Measurements from ENCODE around the gene CYP2D6.
"Not testable (repeated sequence)": the region's sequence is repeated elsewhere in the genome, so short reads cannot be mapped to it uniquely, and the experiment has no call there.

CYP2D6 gene

DNA sequence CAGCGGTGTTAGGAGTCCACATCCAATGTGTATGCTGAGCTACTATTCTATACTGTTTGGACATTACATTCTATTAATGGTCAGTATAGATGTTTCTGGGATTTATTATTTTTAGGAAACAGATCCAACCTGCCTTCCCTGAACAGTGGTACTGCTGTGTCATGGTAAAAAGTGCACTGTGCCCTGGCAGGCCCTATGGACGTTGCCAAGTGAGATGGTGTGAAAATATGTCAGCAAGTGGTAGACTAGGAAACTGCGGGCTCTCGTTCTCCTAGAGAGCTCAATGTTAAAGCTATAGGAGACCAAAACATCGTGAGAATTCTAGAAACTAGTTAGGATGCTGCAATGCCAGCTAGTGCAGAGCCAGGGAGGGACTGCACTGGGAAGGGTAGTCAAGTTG is 26.0 kb upstream of the CYP2D6 start:
- no peak for DNase-seq

DNA sequence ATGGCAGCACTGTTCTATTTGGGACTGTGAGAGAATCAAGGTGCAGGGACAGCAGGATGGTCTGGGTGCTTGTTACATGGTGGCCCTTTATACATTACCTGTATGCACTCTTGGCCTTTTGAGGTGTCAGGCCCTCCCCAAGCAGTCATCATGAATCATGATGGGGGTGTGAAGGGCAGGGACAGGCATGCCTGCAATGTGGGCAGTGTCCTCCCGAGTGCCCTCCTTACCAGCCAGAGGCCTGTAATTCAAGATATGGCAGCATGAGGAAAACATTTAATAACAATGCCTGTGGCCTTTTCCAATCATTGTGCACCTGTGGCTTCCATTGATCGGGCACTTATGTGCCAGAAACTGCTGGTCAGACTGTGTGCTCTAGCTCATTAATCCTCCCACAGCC is 25.5 kb upstream of the CYP2D6 start:
- DNase-seq: no peak

DNA sequence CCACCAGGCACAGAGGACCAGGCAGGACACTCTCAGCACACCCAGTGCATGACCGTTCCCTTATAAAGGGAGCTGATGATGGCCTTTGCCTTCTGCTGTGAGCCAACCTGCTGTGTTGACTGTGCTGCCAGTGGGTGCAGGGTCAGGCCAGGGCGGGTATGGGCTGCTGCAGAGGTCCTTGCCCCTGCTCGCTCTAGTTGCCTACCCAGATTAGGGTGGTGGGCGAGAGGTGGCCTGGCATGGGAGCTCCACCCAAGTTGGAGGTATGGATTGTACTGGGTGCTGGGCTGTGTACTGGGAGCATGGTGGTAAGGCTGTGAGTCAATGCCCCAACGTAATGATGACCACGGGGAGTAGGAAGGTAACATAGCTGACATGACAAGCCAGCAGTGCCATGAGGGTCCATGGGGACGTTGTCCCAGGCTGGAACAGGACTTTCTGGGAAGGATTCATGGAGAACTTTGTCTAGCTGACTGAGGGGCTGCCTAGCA is 24.5 kb upstream of the CYP2D6 start:
- no peak for DNase-seq

DNA sequence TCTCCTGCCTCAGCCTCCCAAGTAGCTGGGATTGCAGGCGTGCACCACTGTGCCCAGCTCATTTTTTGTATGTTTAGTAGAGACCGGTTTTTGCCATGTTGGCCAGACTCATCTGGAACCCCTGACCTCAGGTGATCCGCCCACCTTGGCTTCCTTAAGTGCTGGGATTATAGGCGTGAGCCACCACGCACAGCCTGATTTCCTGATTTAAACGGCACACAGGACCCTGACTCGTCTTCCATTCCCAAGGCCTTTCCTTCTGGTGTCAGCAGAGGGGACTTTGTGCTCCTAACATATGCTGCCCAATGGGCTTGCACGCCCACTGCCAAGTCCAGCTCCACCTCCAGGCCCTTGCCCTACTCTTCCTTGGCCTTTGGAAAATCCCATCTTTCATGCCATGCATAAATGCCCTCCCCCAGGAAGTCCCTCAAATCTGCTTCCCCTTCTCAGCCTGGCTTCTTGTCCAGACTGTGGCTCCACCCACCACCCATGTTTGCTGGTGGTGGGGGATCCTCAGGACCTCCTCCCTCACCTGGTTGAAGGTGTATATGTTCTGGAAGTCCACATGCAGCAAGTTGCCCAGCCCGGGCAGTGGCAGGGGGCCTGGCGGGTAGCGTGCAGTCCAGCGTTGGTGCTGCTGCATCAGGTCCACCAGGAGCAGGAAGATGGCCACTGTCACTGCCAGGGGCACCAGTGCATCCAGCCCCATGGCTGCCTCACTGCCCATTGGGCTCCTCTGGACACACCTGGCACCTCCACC is 23.9 kb upstream of the CYP2D6 start:
- DNase-seq: no peak

DNA sequence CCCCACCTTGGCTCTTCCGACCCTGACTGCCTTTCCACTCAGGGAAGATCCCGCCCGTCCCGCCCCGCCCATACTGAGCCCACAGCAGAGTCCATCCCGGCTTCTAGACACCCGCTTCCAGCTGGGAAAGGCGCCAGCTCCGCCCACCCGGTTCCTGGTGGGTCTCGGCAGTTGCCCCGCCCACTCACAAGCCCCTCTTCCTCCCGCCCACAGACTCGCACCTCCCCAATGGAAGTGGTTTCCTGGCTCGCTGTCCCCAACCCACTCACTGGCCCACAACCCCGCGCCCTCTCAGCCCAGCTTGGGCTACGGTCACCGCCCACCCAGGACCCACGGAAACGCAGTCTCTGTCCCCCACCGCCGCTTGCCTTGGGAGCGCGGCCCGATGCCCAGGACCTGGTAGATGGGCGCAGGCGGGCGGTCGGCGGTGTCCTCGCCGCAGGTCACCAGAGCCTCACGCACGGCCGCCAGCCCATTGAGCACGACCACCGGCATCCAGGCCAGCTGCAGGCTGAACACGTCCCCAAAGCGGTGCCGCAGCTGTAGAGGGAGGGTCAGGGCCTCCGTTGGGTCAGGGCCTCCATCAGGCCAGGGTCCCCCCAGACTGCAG is 22.2 kb upstream of the CYP2D6 start:
- no peak for DNase-seq

DNA sequence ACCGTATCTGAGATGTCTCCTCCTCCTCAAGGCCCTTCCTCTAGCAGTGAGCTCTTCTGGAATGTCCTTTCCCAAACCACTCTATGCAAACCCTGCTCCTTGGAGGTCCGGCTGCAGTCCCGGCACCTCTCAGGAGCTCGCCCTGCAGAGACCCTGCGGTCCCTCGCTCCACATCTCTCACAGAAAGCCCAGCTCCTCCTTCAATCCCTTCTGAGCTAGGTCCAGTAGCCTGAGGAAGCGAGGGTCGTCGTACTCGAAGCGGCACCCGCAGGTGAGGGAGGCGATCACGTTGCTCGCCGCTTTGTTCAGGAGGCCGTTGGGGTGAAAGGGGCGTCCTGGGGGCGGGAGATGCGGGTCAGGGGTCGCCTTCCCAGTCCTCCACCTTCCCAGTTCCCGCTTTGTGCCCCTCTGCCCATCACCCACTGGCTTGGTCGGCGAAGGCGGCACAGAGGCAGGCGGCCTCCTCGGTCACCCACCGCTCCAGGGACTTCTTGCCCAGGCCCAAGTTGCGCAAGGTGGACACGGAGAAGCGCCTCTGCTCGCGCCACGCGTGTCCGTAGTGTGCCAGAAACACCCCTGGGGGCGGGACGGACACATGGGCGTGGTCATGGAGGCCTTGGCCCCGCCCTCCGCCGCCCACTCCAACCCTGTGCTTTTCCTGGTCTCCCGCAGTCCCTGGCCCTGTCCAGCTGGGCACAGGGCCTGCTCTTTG is 21.5 kb upstream of the CYP2D6 start:
- no peak for DNase-seq

DNA sequence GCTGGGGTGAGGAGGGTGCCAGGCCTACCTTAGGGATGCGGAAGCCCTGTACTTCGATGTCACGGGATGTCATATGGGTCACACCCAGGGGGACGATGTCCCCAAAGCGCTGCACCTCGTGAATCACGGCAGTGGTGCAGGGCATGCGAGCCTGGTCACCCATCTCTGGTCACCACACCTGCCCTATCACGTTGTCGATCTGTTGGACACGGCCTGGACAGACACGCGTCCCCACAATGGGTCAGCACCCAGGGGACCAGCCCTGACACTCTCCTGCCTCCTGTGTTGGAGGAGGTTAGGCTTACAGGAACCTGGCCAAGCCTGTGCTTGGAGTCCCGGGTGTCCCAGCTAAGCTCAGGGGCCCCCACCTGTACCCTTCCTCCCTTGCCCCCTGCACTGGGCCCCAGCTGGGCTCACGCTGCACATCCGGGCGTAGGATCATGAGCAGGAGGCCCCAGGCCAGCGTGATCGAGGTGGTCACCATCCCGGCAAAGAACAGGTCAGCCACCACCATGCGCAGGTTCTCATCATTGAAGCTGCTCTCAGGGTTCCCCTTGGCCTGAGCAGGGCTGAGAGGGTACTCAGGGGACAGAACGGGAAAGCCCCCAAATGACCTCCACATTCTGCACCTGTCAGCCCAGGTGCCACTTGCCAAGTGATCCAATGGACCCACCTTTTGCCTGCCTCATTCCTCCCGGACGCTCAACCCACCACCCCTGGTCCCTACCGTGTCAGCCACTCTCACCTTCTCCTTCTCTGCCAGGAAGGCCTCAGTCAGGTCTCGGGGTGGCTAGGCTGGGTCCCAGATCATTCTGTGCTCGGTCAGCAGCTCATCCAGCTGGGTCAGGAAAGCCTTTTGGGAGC is 20.3 kb upstream of the CYP2D6 start:
- DNase-seq: no peak

DNA sequence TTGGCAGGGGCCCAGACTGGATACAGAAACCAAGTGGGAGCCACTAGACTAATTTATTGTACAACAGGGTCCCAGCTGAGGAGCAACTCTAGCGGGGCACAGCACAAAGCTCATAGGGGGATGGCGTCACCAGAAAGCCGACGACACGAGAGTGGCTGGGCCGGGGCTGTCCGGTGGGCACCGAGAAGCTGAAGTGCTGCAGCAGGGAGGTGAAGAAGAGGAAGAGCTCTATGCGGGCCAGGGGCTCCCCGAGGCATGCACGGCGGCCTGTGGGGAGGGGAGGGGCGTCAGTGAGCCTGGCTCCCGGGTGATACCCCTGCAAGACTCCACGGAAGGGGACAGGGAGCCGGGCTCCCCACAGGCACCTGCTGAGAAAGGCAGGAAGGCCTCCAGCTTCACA is 19.2 kb upstream of the CYP2D6 start:
- not testable (repeated sequence) for DNase-seq

DNA sequence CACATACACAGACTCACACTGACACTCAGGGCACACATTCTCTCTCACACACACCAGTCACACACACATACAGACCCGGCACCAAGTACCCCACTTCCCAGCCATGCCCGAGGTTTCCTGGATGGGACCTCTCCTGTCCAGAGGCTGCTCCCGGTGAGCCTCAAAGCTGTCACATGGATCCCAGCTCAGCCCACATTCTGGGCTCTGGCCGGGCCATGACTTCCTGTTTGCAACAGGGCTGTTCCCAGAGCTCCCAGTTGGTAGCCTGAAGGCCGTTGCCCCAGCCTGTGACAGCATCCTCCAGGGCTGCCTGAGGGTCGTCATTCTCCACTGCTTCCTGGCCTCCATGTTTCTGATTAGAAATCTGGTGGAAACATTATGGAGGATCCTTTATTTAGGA is 14.6 kb upstream of the CYP2D6 start:
- DNase-seq: no peak

DNA sequence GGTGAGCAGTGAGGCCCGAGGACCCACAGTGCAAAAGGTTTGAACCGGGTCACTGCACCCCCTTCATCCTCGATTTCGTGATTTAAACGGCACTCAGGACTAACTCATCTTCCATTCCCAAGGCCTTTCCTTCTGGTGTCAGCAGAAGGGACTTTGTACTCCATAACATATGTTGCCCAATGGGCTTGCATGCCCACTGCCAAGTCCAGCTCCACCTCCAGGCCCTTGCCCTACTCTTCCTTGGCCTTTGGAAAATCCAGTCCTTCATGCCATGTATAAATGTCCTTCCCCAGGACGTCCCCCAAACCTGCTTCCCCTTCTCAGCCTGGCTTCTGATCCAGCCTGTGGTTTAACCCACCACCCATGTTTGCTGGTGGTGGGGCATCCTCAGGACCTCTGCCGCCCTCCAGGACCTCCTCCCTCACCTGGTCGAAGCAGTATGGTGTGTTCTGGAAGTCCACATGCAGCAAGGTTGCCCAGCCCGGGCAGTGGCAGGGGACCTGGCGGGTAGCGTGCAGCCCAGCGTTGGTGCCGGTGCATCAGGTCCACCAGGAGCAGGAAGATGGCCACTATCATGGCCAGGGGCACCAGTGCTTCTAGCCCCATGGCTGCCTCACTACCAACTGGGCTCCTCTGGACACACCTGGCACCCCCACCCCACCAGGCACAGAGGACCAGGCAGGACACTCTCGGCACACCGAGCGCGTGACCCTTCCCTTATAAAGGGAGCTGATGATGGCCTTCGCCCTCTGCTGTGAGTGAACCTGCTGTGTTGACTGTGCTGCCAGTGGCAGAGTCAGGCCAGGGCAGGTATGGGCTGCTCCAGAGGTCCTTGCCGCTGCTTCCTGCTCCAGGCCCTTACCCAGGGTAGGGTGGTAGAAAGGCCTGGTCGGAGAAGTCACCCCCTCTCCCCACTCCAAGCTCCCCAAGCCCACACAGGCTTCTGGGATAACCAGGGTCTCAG is 13.5 kb upstream of the CYP2D6 start:
- not testable (repeated sequence) for DNase-seq

DNA sequence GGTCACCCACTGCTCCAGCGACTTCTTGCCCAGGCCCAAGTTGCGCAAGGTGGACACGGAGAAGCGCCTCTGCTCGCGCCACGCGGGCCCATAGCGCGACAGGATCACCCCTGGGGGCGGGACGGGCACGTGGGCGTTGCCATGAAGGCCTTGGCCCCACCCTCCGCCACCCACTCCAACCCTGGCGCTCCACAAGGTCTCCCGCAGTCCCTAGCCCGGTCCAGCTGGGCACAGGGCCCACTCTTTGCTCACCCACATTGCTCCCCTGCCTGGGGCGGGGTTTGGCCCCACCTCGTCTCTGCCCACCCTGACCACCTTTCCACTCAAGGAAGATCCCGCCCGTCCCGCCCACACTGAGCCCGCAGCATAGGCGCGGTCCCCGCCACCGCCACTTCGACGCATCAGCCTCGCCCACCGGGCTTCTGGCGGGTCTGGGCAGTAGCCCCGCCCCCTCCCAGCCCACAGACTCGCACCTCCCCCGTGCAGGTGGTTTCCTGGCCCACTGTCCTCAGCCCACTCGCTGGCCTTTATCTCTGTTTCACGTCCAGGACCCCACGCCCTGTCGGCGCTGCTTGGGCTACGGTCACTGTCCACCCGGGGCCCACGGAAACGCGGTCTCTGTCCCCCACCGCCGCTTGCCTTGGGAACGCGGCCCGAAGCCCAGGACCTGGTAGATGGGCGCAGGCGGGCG is 12.3 kb upstream of the CYP2D6 start:
- no peak for DNase-seq

DNA sequence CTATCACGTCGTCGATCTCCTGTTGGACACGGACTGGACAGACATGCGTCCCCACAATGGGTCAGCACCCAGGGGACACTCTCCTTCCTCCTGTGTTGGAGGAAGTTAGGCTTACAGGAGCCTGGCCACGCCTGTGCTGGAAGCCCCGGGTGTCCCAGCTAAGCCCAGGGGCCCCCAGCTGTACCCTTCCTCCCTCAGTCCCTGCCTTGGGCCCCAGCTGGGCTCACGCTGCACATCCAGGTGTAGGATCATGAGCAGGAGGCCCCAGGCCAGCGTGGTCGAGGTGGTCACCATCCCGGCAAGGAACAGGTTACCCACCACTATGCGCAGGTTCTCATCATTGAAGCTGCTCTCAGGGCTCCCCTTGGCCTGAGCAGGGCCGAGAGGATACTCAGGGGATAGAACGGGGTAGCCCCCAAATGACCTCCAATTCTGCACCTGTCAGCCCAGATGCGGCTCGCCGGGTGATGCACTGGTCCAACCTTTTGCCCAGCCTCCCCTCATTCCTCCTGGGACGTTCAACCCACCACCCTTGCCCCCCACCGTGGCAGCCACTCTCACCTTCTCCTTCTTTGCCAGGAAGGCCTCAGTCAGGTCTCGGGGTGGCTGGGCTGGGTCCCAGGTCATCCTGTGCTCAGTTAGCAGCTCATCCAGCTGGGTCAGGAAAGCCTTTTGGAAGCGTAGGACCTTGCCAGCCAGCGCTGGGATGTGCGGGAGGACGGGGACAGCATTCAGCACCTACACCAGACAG is 10.9 kb upstream of the CYP2D6 start:
- DNase-seq: not testable (repeated sequence)

DNA sequence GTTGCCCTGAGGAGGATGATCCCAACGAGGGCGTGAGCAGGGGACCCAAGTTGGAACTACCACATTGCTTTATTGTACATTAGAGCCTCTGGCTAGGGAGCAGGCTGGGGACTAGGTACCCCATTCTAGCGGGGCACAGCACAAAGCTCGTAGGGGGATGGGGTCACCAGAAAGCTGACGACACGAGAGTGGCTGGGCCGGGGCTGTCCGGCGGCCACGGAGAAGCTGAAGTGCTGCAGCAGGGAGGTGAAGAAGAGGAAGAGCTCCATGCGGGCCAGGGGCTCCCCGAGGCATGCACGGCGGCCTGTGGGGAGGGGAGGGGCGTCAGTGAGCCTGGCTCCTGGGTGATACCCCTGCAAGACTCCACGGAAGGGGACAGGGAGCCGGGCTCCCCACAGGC is 9.5 kb upstream of the CYP2D6 start:
- not testable (repeated sequence) for DNase-seq

DNA sequence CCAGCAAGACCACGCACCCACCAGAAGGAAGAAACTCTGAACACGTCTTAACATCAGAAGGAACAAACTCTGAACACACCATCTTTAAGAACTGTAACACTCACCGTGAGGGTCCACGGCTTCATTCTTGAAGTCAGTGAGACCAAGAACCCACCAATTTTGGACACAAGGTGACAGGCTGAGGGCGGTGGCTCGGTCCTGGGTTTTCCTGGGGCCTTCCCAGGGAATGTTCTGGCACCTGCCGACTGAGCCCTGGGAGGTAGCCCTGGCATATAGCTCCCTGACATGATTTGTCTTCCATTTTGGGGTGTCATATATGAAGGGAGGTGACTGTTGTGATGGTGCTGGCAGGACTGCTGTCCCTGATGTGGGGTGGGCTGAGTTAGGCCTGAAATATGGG is 8.9 kb upstream of the CYP2D6 start:
- DNase-seq: not testable (repeated sequence)

DNA sequence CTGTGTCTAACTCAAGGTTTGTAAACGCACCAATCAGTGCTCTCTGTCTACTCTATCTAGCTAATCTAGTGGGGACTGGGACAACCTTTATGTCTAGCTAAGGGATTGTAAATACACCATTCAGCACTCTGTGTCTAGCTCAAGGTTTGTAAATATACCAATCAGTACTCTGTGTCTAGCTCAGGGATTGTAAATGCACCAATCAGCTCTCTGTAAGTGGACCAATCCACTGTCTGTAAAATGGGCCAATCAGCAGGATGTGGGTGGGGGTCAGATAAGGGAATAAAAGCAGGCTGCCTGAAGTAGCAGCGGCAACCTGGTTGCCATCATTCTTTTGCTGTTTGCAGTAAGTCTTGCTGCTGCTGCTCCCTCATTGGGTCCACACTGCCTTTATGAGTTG is 8.4 kb upstream of the CYP2D6 start:
- DNase-seq: no peak

DNA sequence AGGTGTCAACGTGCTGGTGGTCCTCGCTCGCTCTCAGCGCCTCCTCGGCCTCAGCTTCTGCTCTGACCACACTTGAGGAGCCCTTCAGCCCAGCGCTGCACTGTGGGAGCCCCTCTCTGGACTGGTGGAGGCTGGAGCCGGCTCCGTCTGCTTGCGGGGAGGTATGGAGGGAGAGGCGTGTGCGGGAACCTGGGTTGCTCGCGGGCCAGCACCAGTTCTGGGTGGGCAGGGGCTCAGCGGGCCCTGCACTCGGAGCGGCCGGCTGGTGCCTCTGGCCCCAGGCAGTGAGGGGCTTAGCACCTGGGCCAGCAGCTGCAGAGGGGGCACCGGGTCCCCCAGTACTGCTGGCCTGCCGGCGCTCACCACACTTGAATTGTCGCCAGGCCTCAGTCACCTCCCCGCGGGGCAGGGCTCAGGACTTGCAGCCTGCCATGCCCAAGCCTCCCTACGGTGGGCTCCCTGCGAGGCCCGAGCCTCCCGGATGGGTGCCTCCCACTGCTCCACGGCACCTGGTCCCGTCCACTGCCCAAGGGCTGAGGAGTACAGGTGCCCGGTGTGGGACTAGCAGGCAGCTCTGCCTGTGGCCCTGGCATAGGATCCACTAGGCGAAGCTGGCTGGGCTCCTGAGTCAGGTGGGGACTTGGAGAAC is 7.6 kb upstream of the CYP2D6 start:
- DNase-seq: no peak

DNA sequence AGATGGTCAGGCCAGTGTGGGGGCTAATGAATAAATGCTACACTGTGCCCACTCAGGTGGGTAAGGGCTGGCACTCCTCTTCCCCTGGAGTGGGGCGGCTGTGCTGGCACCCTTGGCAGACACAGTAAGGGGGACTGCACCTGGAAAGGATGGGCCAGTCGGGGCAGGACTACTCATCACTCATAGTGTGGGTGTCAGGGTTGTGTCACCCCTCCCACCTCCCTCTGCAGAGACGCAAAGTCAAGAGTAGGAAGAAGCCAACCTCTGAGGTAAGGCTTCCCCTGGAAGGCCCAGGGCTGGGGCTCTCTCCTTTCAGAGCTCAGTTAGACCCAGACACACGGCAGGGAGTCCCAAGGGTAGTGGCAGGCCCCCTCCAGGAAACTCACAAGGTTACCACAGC is 5.1 kb upstream of the CYP2D6 start:
- DNase-seq: not testable (repeated sequence)

DNA sequence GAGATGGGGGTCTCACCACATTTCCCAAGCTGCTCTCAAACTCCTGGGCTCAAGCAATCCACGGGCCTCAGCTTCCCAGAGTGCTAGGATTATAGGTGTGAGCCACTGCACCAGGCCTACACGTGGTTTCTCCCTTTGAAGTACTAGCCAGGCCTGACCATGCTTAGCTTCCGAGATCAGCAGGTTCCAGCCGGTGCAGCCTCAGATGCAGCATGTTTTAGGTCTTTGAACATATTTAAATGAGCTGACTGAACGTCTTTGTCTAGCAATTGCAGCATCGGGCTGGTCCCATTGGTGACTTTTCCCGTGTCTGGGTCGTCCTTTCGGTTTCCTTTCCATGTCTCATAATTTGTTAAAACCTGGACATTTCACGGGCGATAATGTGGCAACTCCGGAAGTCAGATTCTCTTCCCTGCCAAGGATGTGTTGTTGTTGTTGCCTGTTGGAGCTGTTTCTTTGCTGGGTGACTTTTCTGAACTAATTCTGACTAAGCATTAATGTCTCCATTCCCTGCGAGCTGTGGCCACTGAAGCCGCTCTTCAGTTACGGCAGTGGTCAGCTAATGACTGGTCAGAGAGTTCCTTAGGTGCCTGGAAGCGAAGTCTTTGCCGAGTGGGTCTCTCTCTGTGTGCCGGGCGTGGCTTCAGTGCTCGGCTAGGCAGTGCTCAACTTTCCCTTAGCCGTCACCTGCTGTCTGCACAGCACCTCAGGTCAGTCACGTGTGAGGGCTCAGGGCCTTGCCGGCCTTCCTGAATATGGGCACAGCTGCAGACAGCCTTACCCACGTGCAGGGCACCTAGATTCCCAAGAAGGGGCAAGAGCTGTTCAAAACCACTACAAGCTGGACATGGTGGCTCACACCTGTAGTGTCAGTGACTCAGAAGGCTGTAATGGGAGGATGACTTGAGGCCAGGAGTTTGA is 3.8 kb upstream of the CYP2D6 start:
- DNase-seq: no peak

DNA sequence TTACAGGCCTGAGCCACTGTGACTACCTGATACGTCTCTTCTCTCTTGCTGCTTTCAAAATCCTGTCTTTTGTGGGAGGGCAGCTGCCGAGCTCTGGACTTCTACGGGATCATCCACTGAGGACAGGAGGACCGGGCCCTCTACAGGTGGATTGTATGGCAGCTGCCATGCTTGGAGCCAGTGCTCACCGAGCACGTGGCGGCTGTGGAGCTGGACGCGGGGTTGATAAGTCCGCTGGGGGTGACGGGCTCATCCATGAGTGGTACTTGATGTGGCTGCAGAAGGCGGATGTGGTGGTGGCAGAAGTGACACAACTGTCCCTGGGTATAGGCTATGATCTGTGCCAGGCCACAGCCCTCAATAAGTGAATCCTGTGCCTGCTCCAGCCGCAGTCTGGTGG is 1.8 kb upstream of the CYP2D6 start:
- DNase-seq: peak; percentile 24

All from DMS53 (cell line).